ENCODE measurements around the gene OSTF1. TPM values are rescaled to one million over a fixed set of nuclear protein-coding genes. Genes with fewer than 3 reads are reported as not detected.

Gene OSTF1
- total RNA-seq, 1 experiment from 2014 or later: 7.0 TPM

DNA sequence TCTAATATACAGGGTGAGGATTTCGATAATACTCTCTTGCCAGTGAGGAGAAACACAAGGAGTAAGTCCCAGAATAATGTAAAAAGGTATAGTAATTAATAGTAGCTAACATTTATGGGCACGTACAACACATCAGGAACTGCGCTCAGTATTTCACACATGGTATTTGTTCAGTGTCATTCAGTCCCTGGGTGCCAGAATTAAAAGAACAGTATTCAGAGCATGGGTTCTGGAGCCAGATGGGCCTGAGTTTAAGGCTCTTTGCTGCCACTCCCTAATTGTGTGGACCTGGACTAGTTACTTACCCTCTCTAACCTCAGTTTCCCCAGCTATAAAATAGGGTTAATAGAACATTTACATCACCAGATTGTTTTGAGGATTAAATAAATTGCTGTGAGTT is 16.3 kb downstream of the OSTF1 start:
- POLR2A ChIA-PET: no interaction called here
- TF ChIP-seq, protein P1, sequence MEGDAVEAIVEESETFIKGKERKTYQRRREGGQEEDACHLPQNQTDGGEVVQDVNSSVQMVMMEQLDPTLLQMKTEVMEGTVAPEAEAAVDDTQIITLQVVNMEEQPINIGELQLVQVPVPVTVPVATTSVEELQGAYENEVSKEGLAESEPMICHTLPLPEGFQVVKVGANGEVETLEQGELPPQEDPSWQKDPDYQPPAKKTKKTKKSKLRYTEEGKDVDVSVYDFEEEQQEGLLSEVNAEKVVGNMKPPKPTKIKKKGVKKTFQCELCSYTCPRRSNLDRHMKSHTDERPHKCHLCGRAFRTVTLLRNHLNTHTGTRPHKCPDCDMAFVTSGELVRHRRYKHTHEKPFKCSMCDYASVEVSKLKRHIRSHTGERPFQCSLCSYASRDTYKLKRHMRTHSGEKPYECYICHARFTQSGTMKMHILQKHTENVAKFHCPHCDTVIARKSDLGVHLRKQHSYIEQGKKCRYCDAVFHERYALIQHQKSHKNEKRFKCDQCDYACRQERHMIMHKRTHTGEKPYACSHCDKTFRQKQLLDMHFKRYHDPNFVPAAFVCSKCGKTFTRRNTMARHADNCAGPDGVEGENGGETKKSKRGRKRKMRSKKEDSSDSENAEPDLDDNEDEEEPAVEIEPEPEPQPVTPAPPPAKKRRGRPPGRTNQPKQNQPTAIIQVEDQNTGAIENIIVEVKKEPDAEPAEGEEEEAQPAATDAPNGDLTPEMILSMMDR (IDR thresholded peaks at IDR 0.05; ENCODE audit: insufficient read depth in 1 of 2, low read depth in 1 of 2, low read length in 1 of 2, severe bottlenecking in 1 of 2, unreplicated experiment in 1 of 2): no peak

DNA sequence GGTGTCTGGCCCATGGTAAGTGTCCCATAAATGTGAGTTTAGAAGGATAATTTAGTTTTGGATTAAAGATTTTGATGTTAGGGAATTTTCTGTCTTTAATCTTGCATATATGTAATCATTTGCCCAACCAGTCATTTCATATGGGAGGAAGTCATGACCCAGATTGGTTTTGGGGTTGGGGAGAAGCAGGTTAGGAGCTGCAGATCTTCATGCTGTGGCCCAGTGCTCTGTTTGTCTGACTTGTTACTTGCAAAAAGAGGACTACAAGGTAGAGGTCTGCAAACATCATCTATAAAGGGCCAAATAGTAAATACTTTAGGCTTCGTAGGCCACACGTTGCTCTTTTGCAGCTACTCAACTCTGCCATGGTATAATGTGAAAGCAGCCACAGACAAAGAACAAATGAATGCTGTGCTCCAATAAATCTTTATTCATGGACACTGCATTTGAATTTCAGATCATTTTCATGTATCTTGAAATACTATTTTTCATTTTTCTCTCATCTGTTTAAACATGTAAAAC is 16.8 kb downstream of the OSTF1 start:
- no peaks in the 10 kb centered on the region for H3K36me3 Mint-ChIP-seq (ENCODE audit: insufficient read depth, unreplicated experiment)
- no peak overlapping the region for H3K4me3 Mint-ChIP-seq (ENCODE audit: unreplicated experiment)
- Histone ChIP-seq H3K9me3 (no peaks in the 10 kb centered on the region), H3K4me3 (ENCODE audit: low read depth, low read length) (no peak overlapping the region), H3K36me3 (ENCODE audit: control insufficient read depth, insufficient read depth, low read length) (no peaks in the 10 kb centered on the region), H3K27me3 (replicated peaks; ENCODE audit: control insufficient read depth, insufficient read depth, low read length) (no peaks in the 10 kb centered on the region), H3K4me1 (no peaks in the 10 kb centered on the region)
- no peaks in the 10 kb centered on the region for H3K27me3 Mint-ChIP-seq (ENCODE audit: insufficient read depth, unreplicated experiment)
- intact Hi-C loops (cut with micrococcal nuclease; ENCODE audit: unreplicated experiment): no loop called here
- no peak overlapping the region for H3K27ac Mint-ChIP-seq (ENCODE audit: unreplicated experiment)
- no peaks in the 10 kb centered on the region for H3K9me3 Mint-ChIP-seq (ENCODE audit: unreplicated experiment)
- no TSS peak for BruUV-seq (replicated peaks)
- no peaks in the 10 kb centered on the region for H3K4me1 Mint-ChIP-seq (ENCODE audit: low read depth, unreplicated experiment)
- no peak for DNase-seq
- CTCF ChIA-PET: no interaction called here
- POLR2A ChIA-PET: no interaction called here
- TF ChIP-seq, protein P1 (IDR thresholded peaks at IDR 0.05; ENCODE audit: insufficient read depth in 1 of 2, low read depth in 1 of 2, low read length in 1 of 2, severe bottlenecking in 1 of 2, unreplicated experiment in 1 of 2): no peak

More for the DNA sequence above, 16.3 kb downstream of the OSTF1 start:
- Mint-ChIP-seq H3K4me1 (ENCODE audit: low read depth, unreplicated experiment) (no peaks in the 10 kb centered on the region), H3K36me3 (ENCODE audit: insufficient read depth, unreplicated experiment) (no peaks in the 10 kb centered on the region), H3K4me3 (ENCODE audit: unreplicated experiment) (no peak overlapping the region), H3K27ac (ENCODE audit: unreplicated experiment) (no peak overlapping the region), H3K9me3 (ENCODE audit: unreplicated experiment) (no peaks in the 10 kb centered on the region), H3K27me3 (ENCODE audit: insufficient read depth, unreplicated experiment) (no peaks in the 10 kb centered on the region)
- no peaks in the 10 kb centered on the region for H3K27me3 ChIP-seq (replicated peaks; ENCODE audit: control insufficient read depth, insufficient read depth, low read length)
- CTCF ChIA-PET: no interaction called here
- no peaks in the 10 kb centered on the region for H3K9me3 ChIP-seq
- BruUV-seq (replicated peaks): no TSS peak
- no peaks in the 10 kb centered on the region for H3K36me3 ChIP-seq (ENCODE audit: control insufficient read depth, insufficient read depth, low read length)
- H3K4me1 ChIP-seq: no peaks in the 10 kb centered on the region
- H3K4me3 ChIP-seq (ENCODE audit: low read depth, low read length): no peak overlapping the region
- DNase-seq: no peak
- intact Hi-C loops (cut with micrococcal nuclease; ENCODE audit: unreplicated experiment): no loop called here

DNA sequence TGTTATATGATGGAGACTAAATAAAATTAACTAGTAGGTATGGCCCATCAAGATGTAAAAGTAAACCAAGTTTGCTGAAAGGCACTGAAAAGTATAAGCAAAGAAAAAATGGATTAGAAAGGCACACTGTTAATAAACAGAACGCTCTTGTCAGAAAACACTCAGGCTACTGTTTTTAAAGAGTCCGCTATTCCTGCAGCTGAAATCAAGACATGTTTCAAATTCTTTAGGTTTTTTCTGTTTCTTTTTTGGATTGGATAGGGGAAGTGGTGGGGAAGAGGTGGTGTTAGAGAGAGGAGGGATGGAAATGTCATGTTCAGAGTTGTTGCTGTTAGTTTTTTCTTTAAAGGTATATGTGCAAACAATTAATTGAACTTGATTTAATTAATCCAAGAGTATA is 17.5 kb downstream of the OSTF1 start:
- no TSS peak for BruUV-seq (replicated peaks)
- POLR2A ChIA-PET: no interaction called here

More for the DNA sequence above, 17.5 kb downstream of the OSTF1 start:
- no peaks in the 10 kb centered on the region for H3K9me3 Mint-ChIP-seq (ENCODE audit: unreplicated experiment)
- intact Hi-C loops (cut with micrococcal nuclease; ENCODE audit: unreplicated experiment): no loop called here
- Histone ChIP-seq H3K4me3 (ENCODE audit: low read depth, low read length) (no peak overlapping the region), H3K4me1 (no peaks in the 10 kb centered on the region), H3K36me3 (ENCODE audit: control insufficient read depth, insufficient read depth, low read length) (no peaks in the 10 kb centered on the region), H3K9me3 (no peaks in the 10 kb centered on the region), H3K27me3 (replicated peaks; ENCODE audit: control insufficient read depth, insufficient read depth, low read length) (no peaks in the 10 kb centered on the region)
- H3K27me3 Mint-ChIP-seq (ENCODE audit: insufficient read depth, unreplicated experiment): no peaks in the 10 kb centered on the region
- TF ChIP-seq, protein P1 (IDR thresholded peaks at IDR 0.05; ENCODE audit: insufficient read depth in 1 of 2, low read depth in 1 of 2, low read length in 1 of 2, severe bottlenecking in 1 of 2, unreplicated experiment in 1 of 2): no peak
- DNase-seq: no peak
- H3K4me1 Mint-ChIP-seq (ENCODE audit: low read depth, unreplicated experiment): no peaks in the 10 kb centered on the region
- no peaks in the 10 kb centered on the region for H3K36me3 Mint-ChIP-seq (ENCODE audit: insufficient read depth, unreplicated experiment)
- CTCF ChIA-PET: no interaction called here
- H3K4me3 Mint-ChIP-seq (ENCODE audit: unreplicated experiment): no peak overlapping the region
- no peak overlapping the region for H3K27ac Mint-ChIP-seq (ENCODE audit: unreplicated experiment)
